K562 (cell line): ENCODE results near the gene UCHL5. TPM values are rescaled to one million over a fixed set of nuclear protein-coding genes. Genes with fewer than 3 reads are reported as not detected.

Source experiments
- ADNP ChIP-seq: fragments of 200-800 bp; sonication (Bioruptor generic); IDR thresholded peaks from 2 replicates; pipeline ENCODE4 v1.6.1; 2016; ENCODE audit warnings: missing genetic modification characterization, missing compliant biosample characterization
- DIDO1 ChIP-seq: fragments of 450-650 bp; IDR thresholded peaks from 2 replicates; pipeline ENCODE4 v1.6.1; 2016; ENCODE audit warnings: low read depth, missing biosample characterization, missing genetic modification characterization
- FOXM1 ChIP-seq, 2 experiments: fragments of 450-650 bp in 1 of 2; sonication (generic) in 1 of 2; formaldehyde crosslinking in 1 of 2; IDR thresholded peaks; 2 replicates each; pipeline versions ENCODE4 v1.6.1 to v1.9.0; 2017 to 2022; ENCODE audit warnings: low read depth in 2 of 2, mild to moderate bottlenecking in 2 of 2, missing genetic modification reagents in 1 of 2, moderate library complexity in 1 of 2
- GTF3C2 ChIP-seq: IDR thresholded peaks from 3 replicates; pipeline ENCODE4 v1.6.1; 2011; ENCODE audit warnings: borderline replicate concordance, mild to moderate bottlenecking, moderate library complexity; ENCODE audit not compliant: insufficient read length; ENCODE audit errors: extremely low read depth
- HDAC2 ChIP-seq: fragments of 450-650 bp; IDR thresholded peaks from 2 replicates; pipeline ENCODE4 v1.6.1; 2016; ENCODE audit warnings: mild to moderate bottlenecking
- HNRNPLL ChIP-seq: fragments of 200-400 bp; formaldehyde crosslinking; IDR thresholded peaks from 2 replicates; pipeline ENCODE4 v1.6.1; 2017; ENCODE audit warnings: low read length, low read depth, mild to moderate bottlenecking; ENCODE audit not compliant: poor library complexity, severe bottlenecking
- MLLT1 ChIP-seq, 2 experiments: fragments of 450-650 bp; IDR thresholded peaks; 2 replicates each; pipeline ENCODE4 v1.6.1; 2016
- NCOR1 ChIP-seq: fragments of 450-650 bp; IDR thresholded peaks from 2 replicates; pipeline ENCODE4 v1.6.1; 2016; ENCODE audit warnings: mild to moderate bottlenecking, moderate library complexity
- PHF8 ChIP-seq: fragments of 200-600 bp; sonication (generic); IDR thresholded peaks from 2 replicates; pipeline ENCODE4 v1.6.1; 2012; ENCODE audit warnings: mixed run types, mild to moderate bottlenecking, inconsistent platforms, low read length, moderate library complexity, borderline replicate concordance
- POLR2G ChIP-seq: fragments of 200-400 bp; formaldehyde crosslinking; IDR thresholded peaks from 2 replicates; pipeline ENCODE4 v1.6.1; 2017; ENCODE audit warnings: low read depth, mild to moderate bottlenecking, antibody characterized with exemption, low read length, moderate library complexity
- RBFOX2 ChIP-seq: fragments of 200-400 bp; formaldehyde crosslinking; IDR thresholded peaks from 2 replicates; pipeline ENCODE4 v1.6.1; 2017; ENCODE audit warnings: low read depth, mild to moderate bottlenecking, low read length, moderate library complexity
- SMAD2 ChIP-seq: fragments of 150-350 bp; IDR thresholded peaks from 2 replicates; pipeline ENCODE4 v1.6.1; 2014; ENCODE audit warnings: low read depth, mild to moderate bottlenecking, low read length
- TOE1 ChIP-seq, 2 experiments: fragments of 450-650 bp in 1 of 2; sonication (generic) in 1 of 2; formaldehyde crosslinking in 1 of 2; IDR thresholded peaks; 2 replicates each; pipeline versions ENCODE4 v1.7.1 to v1.8.0; 2016 to 2022; ENCODE audit warnings: borderline replicate concordance in 2 of 2, mild to moderate bottlenecking in 2 of 2, antibody characterized with exemption in 1 of 2, inconsistent platforms in 1 of 2, low read depth in 1 of 2, missing genetic modification reagents in 1 of 2, moderate library complexity in 1 of 2
- ZBTB2 ChIP-seq: fragments of 450-650 bp; IDR thresholded peaks from 2 replicates; pipeline ENCODE4 v1.6.1; 2016; ENCODE audit warnings: antibody characterized with exemption
- ZNF134 ChIP-seq: fragments of 250-450 bp; sonication (Bioruptor Pico); conservative IDR thresholded peaks from 2 replicates; pipeline ENCODE4 v1.4.0; 2020
- ZNF277 ChIP-seq: fragments of 250-450 bp; sonication (Bioruptor Pico); IDR thresholded peaks from 2 replicates; pipeline ENCODE4 v1.8.0; 2022; ENCODE audit warnings: inconsistent platforms, mild to moderate bottlenecking, moderate library complexity, borderline replicate concordance
- ZNF41 ChIP-seq: fragments of 250-450 bp; sonication (Bioruptor Pico); conservative IDR thresholded peaks from 2 replicates; pipeline ENCODE4 v1.4.0; 2020; ENCODE audit warnings: mild to moderate bottlenecking
- ZNF699 ChIP-seq: fragments of 250-450 bp; sonication (Bioruptor Pico); IDR thresholded peaks from 2 replicates; pipeline ENCODE4 v1.8.0; 2021; ENCODE audit warnings: mild to moderate bottlenecking, moderate library complexity; ENCODE audit not compliant: insufficient replicate concordance
- polyA plus RNA-seq, 8 experiments: library from polyadenylated mRNA; depleted of rRNA in 4 of 8; stranded (reverse) in 5 of 8; unstranded in 3 of 8; fragments of >200 nt; fragmentation: Nextera tagmentation in 2 of 8; fragmentation: Illumina TruSeq in 1 of 8; extraction: Ambion mirVana in 2 of 8; extraction: Trizol in 1 of 8; gene quantifications; 2 replicates each; pipeline versions ENCODE4 v1.2.1 to v1.2.3, GENCODE V29; 2011 to 2014; ENCODE audit warnings: inconsistent platforms in 1 of 8, missing spikeins in 1 of 8
- total RNA-seq, 7 experiments: library from RNA; depleted of rRNA in 6 of 7; stranded (reverse); fragments of >200 nt in 6 of 7; fragmentation: Illumina TruSeq in 2 of 7; extraction: Trizol in 2 of 7; gene quantifications; 2 replicates each; pipeline versions ENCODE4 v1.2.1 to v1.2.3, GENCODE V29; 2011 to 2021; ENCODE audit warnings: low replicate concordance in 1 of 7

Gene UCHL5
- total and polyA plus RNA-seq, 9 of the 15 experiments (the other 6 are each of a cell fraction or from before 2014, with no cell fraction given), result 61.0 to 206 (median 122) TPM

- peak; percentile 63; the same call in 1 of the 2 replicates for TF ChIP-seq ZBTB2
- peak; percentile 80 for TF ChIP-seq DIDO1
- peak; percentile 98 for TF ChIP-seq RBFOX2
- TF ChIP-seq ZNF41 (CRISPR knock-in tag), result 0 out of 2 replicates have a peak, but pooled peaks have one; percentile 55
- TF ChIP-seq ZNF277 (CRISPR knock-in tag), result no peak
- no peak for TF ChIP-seq SMAD2
- TF ChIP-seq ZNF699 (CRISPR knock-in tag), result no peak
- 0 out of 2 replicates have a peak, but pooled peaks have one; percentile 55 for TF ChIP-seq ADNP
- TF ChIP-seq NCOR1, result peak; percentile 68
- peak; percentile 68 for TF ChIP-seq FOXM1 (IDR thresholded peaks at IDR 0.05; ENCODE audit: low read depth)
- no peak; the same call in 1 of the 2 replicates for TF ChIP-seq FOXM1 (CRISPR knock-in tag; IDR thresholded peaks at IDR 0.05; ENCODE audit: low read depth)
- peak; percentile 98 for TF ChIP-seq POLR2G
- TF ChIP-seq GTF3C2, result peak; percentile 41
- TF ChIP-seq PHF8, result peak; percentile 88
- TF ChIP-seq MLLT1 (IDR thresholded peaks at IDR 0.05), result peak; percentile 16 to 92; a peak in 3 of 4 replicates
- TF ChIP-seq ZNF134 (CRISPR knock-in tag), result no peak; the same call in 1 of the 2 replicates
- TF ChIP-seq TOE1 (IDR thresholded peaks at IDR 0.05; ENCODE audit: borderline replicate concordance), result peak; percentile 88
- TF ChIP-seq TOE1 (CRISPR knock-in tag; IDR thresholded peaks at IDR 0.05; ENCODE audit: borderline replicate concordance, low read depth), result no peak
- peak; percentile 66 for TF ChIP-seq HNRNPLL
- peak; percentile 64 for TF ChIP-seq HDAC2
These were observed at the start of gene UCHL5, which contains the start of gene RO60 (continued) for GRCh38 chr1:193059282-193060114.
